HG03159 (cell line): ENCODE data around the gene ZNF71.
"Not testable (repeated sequence)": the region's sequence is repeated elsewhere in the genome, so short reads cannot be mapped to it uniquely, and the experiment has no call there.

Experiments
- ATAC-seq: cut with Tn5 transposase; IDR thresholded peaks from one replicate; pipeline ENCODE4 v1.9.1; 2021; ENCODE audit warnings: mild to moderate bottlenecking, moderate library complexity; ENCODE audit not compliant: unreplicated experiment

Gene ZNF71

DNA sequence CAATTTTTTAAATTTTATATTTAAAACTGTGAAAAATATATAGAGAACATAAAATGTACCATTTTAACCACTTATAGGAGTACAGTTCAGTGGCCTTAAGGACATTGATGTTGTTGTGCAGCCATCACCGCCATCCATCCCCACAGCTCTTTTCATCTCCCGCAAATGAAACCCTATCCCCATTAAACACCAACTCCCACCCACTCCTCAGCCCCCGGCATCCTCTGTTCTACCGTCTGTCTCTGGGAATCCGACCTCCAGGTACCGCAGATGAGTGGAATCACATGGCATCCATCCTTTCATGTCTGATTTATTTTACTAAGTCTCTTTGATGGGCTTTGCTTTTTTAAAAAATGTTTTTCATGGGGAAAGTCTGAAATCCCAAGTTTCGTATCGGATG, 24.0 kb downstream of the ZNF71 start:
- no peak for ATAC-seq

DNA sequence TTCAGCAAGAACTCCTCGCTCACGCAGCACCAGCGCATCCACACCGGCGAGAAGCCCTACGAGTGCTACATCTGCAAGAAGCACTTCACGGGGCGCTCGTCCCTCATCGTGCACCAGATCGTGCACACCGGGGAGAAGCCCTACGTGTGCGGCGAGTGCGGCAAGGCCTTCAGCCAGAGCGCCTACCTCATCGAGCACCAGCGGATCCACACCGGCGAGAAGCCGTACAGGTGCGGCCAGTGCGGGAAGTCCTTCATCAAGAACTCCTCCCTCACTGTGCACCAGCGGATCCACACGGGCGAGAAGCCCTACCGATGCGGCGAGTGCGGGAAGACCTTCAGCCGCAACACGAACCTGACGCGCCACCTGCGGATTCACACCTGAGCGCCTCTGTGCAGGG, 27.3 kb downstream of the ZNF71 start:
- ATAC-seq = no peak

DNA sequence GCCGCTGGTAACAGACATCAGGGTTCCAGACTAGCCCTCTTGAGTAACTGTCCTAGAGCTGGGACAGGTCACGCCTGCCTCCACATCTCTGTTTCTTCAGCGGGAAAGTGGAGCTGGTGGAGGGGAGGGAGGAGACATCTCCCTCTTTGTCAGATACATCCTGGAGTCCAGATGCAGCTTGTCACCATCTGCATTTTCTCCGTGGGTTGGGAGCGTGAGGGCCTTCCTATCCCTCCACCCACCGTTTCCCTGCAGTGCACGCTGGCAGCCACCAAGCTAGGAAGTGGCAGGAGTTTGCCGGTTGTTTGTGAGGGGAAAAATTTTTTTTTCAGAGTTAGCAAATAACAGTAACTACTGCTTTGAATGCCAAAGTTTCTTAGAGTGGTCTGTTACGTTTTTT, 27.9 kb downstream of the ZNF71 start:
- no peak for ATAC-seq

GRCh38 chr19:56625708-56626107, 30.6 kb downstream of the ZNF71 start:
- ATAC-seq = no peak

DNA sequence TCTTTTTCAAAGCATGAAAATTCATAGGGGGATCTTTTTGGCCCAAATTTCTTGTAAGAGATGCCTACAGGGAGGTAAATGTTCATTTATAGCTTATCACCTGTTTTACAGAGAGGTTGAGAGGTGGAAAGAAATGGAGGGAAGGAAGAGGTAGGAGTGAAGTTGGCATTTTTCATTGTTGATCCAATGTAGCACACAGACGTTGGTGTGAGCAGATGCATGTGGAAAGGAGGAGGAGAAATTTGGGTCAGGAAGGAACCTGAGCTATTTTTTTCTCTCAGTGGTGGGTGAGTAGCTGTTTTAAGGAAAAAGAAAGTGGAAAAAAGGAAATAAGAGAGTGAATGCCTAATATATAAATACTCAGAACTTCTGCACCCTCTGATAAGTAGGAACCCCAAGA, 37.9 kb downstream of the ZNF71 start:
- no peak for ATAC-seq

DNA sequence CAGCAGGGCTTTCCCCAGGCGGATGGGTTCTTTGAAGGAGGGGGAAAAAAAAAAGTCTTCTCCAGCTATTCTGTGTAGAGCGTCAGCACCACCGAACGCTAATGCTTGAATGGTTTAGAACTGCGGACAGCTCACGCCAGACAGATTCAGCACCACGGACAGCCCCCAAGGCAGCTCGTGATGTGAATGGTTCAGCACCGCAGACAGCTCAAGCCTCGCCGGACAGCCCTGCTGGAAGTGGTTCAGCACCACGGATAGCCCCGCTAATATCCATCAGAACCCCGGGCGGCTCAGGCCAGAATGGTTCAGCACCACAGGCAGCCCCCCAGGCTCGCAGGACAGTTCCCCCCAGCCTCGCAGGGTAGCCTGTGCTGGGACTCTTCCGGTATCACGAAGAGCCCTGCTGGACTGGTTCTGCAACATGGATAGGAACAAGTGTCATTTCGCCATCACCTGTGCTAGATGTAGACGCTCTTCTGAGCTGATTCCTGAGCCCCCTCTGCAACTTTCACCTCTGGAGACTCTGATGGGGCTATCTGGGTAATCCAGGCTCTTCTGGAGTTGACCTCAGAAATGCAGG, 43.0 kb downstream of the ZNF71 start:
- no peak for ATAC-seq

GRCh38 chr19:56639217-56639616, 44.1 kb downstream of the ZNF71 start:
- no peak for ATAC-seq

DNA sequence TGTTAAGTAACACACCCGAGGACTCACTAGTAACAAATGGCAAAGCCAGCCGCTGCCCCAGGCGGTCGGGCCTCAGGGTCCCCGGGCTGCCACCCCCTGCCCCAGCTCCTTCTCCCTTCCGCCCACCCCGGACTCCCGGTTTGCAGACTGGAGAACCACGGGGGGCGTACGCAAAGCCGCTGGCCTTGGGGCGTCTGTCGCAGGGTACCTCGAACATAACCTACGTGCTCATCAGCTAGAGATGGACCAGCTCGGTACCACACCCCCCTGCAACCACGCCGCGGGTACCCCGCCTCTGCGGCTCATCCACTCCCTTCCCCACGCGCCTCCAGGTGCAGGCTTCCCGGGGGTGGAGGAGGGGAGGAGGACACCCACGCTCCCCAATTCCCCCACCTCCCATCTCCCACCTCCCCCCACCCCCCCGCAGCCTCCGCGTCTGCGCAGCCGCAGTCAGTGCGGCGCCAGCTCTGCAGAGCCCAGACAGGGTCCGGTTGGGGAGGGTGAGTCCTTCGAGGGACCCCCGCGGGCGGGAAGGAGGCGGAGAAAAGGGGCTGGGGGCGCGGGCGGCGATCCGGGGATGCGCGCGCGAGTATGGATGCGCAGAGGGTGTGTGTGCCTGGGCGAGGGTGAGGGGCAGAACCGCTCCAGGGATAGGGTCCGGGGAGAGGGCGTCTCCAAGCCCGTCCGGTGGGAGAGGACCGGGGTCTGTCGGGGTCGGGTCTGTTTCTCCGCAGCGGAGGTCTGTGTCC, 47.8 kb downstream of the ZNF71 start, which contains the start of gene SMIM17:
TSS of gene SMIM17 (plus strand) at position 449 of the 749 bp plus-strand sequence. CDS start 2,509 bp downstream, outside the sequence.
- ATAC-seq = no peak

GRCh38 chr19:56643460-56643955, 48.4 kb downstream of the ZNF71 start:
- ATAC-seq = no peak

- ATAC-seq = no peak
Observed at GRCh38 chr19:56654151-56654550, 59.0 kb downstream of the ZNF71 start.

GRCh38 chr19:56660381-56661107, 65.4 kb downstream of the ZNF71 start:
- ATAC-seq = no peak

DNA sequence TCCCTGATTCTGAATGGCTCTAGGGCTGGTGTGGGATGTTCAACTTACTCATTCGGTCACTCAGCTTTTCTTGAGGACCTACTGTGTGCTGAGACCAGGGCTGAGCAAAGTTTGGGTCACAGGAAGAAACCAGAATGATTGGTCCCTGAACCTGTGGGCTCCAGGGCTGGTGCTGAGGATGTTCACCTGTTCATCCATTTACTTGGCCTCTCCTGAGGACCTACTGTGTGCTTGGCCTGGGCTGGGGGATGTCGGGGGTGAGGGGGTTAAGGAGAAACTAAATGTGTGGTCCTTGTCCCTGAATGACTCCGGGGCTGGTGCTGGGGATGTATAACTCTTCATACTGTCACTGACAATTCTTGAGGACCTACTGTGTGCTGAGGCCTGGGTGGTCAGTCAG, 66.1 kb downstream of the ZNF71 start:
- no peak for ATAC-seq

DNA sequence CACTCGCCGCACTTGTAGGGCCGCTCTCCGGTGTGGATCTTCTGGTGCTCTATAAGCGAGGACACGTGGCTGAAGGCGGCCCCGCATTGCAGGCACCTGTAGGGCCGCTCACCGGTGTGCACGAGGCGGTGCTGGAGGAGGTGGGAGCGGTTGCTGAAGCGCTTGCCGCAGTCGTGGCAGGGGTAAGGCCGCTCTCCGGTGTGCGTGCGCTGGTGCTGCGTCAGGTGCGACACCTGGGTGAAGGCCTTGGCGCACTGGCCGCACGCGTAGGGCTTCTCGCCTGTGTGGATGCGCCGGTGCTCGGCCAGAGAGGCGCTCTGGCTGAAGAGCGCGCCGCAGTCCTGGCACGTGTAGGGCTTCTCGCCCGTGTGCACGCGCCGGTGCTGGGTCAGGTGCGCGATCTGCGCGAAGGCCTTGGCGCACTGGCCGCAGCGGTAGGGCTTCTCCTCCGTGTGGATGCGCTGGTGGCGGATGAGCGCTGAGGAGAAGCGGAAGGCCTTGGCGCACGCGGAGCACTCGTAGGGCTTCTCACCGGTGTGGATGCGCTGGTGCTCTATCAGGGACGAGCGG, 68.9 kb downstream of the ZNF71 start:
- ATAC-seq = no peak

- ATAC-seq = no peak
Observed at GRCh38 chr19:56664511-56664910, 69.4 kb downstream of the ZNF71 start.

DNA sequence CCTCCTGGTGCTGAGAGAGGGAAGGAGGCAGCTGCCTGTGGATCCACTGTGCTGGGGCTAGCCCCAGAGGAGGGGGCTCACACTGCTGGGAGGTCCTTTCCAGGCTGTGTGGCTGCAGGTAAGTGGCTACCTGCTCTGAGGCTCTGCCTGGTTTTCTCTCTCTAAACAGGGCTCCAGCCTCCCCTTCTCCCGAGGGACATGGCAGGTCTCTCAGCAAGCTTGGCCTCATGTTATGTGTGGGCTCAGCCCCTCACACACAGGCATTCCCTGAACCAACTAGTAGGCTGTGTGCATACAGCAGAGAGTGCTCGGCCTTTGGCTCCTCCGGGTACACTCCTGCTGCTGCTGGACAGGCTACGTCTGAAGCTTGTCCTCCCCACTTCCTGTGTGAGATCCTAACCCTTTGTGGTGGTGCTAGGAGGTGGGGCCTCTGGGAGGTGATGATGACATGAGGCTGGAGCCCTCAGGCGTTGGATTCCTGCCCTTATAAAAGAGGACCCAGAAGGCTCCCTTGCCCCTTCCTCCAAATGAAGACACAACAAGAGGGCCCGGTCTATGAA, 72.3 kb downstream of the ZNF71 start:
- ATAC-seq = no peak

- no peak for ATAC-seq
Observed at GRCh38 chr19:56668676-56669075, 73.6 kb downstream of the ZNF71 start.

GRCh38 chr19:56670401-56670960, 75.4 kb downstream of the ZNF71 start:
- ATAC-seq = no peak

GRCh38 chr19:56670961-56671612, 76.0 kb downstream of the ZNF71 start:
- ATAC-seq = no peak

DNA sequence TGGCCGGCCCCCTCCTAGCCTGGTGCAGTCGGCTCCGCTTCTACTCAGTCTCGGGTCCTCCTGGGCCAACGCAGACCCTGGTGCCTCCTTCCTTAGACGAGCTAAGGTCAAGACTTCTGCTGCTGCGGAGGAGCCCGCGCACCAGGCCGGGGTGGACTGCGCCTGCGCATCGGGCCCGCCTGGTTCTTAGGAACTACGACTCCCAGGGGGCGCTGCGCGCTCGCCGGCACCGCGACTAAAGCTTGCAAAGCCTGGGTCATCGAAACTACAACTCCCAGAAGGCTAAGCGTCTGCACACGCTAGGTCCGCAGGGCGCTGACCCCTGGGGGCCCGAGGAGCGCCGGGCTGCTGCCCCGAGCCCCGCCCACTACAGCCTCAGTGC, 76.5 kb downstream of the ZNF71 start, which contains the start of gene ZNF835:
TSS of gene ZNF835 (minus strand) at position 145 of the 382 bp plus-strand sequence. CDS start 6,559 bp downstream, outside the sequence.
- ATAC-seq = no peak

- not testable (repeated sequence) for ATAC-seq
Observed at GRCh38 chr19:56672610-56673009, 77.5 kb downstream of the ZNF71 start.
